H1 (cell line): ENCODE measurements around the gene COL2A1. TPM values are rescaled to one million over a fixed set of nuclear protein-coding genes. Genes with fewer than 3 reads are reported as not detected.

ENCODE experiments used
- CTCF ChIA-PET: fragments of 300-600 bp; sonication (Branson Sonifier 250); formaldehyde crosslinking; loops from one replicate; lab custom pipeline; 2021; ENCODE audit not compliant: partially characterized antibody; lab: Charles Lee
- POLR2A ChIA-PET: fragments of 300-600 bp; sonication (Branson Sonifier 250); formaldehyde crosslinking; loops from one replicate; lab custom pipeline; 2021; ENCODE audit warnings: inconsistent platforms; ENCODE audit not compliant: partially characterized antibody; lab: Charles Lee
- DNase-seq, 2 experiments: peaks; one replicate each; pipeline versions ENCODE4 v3.0.0 to v3.0.0-alpha.2; 2010 to 2022; ENCODE audit warnings: low spot score in 2 of 2, low read depth in 1 of 2, mixed read lengths in 1 of 2
- FAIRE-seq: peaks from 2 replicates; lab custom pipeline; 2011; peaks lifted over from hg19 to GRCh38; lab: Jason Lieb, UNC
- H2AFZ ChIP-seq: 2 replicates; pipeline ENCODE4 v1.8.1; 2012; ENCODE audit warnings: low read length, inconsistent platforms
- H2AK5ac ChIP-seq: 2 replicates; pipeline ENCODE4 v1.6.1; 2013; ENCODE audit warnings: low read depth, low read length
- H2BK120ac ChIP-seq: replicated peaks from 2 replicates; pipeline ENCODE3; 2013; ENCODE audit warnings: low read depth, low read length, inconsistent platforms
- H2BK12ac ChIP-seq: 2 replicates; pipeline ENCODE4 v1.6.1; 2013; ENCODE audit warnings: low read depth, low read length
- H2BK15ac ChIP-seq: 2 replicates; pipeline ENCODE4 v1.6.1; 2013; ENCODE audit warnings: low read length
- H2BK20ac ChIP-seq: 2 replicates; pipeline ENCODE4 v1.6.1; 2013; ENCODE audit warnings: low read length
- H2BK5ac ChIP-seq: 2 replicates; pipeline ENCODE4 v1.6.1; 2013; ENCODE audit warnings: low read depth, low read length
- H3K14ac ChIP-seq: 2 replicates; pipeline ENCODE4 v1.6.1; 2013; ENCODE audit warnings: inconsistent platforms; ENCODE audit not compliant: insufficient read length
- H3K18ac ChIP-seq: 2 replicates; pipeline ENCODE4 v1.6.1; 2013; ENCODE audit warnings: low read length; ENCODE audit errors: extremely low read depth
- H3K23ac ChIP-seq: 2 replicates; pipeline ENCODE4 v1.6.1; 2013; ENCODE audit warnings: inconsistent platforms; ENCODE audit not compliant: insufficient read length
- H3K23me2 ChIP-seq: 2 replicates; pipeline ENCODE4 v1.6.1; 2013; ENCODE audit warnings: low read depth, low read length
- H3K27ac ChIP-seq: 2 replicates; pipeline ENCODE4 v1.6.1; 2011; ENCODE audit warnings: low read depth, low read length, inconsistent platforms
- H3K27me3 ChIP-seq, 4 experiments: replicated peaks in 1 of 4; 1 replicate in 1 of 4; 2 replicates in 3 of 4; pipeline versions ENCODE4 v1.6.1 to v1.8.1; 2011 to 2013; ENCODE audit warnings: low read length in 3 of 4, mild to moderate bottlenecking in 3 of 4, inconsistent platforms in 2 of 4, mixed read lengths in 2 of 4, moderate library complexity in 1 of 4; ENCODE audit not compliant: control insufficient read depth in 3 of 4, insufficient read depth in 3 of 4; ENCODE audit errors: extremely low read depth in 1 of 4
- H3K36me3 ChIP-seq, 4 experiments: 2 replicates each; pipeline versions ENCODE4 v1.6.1 to v1.8.1; 2011 to 2013; ENCODE audit warnings: mild to moderate bottlenecking in 4 of 4, low read length in 3 of 4, moderate library complexity in 2 of 4, control low read depth in 1 of 4, inconsistent platforms in 1 of 4; ENCODE audit not compliant: insufficient read depth in 4 of 4, control insufficient read depth in 2 of 4
- H3K4ac ChIP-seq: replicated peaks from 2 replicates; pipeline ENCODE3; 2013; ENCODE audit warnings: low read length, low read depth, mixed read lengths, inconsistent platforms; ENCODE audit not compliant: insufficient read length
- H3K4me1 ChIP-seq, 4 experiments: replicated peaks in 1 of 4; 1 replicate in 1 of 4; 2 replicates in 3 of 4; pipeline versions ENCODE4 v1.6.1 to v1.8.1; 2011 to 2013; ENCODE audit warnings: low read length in 3 of 4, inconsistent platforms in 2 of 4, mixed read lengths in 1 of 4; ENCODE audit not compliant: insufficient read depth in 4 of 4, control insufficient read depth in 3 of 4
- H3K4me2 ChIP-seq, 2 experiments: 2 replicates each; pipeline versions ENCODE4 v1.6.1 to v1.8.1; 2011 to 2013; ENCODE audit warnings: low read depth in 2 of 2, low read length in 2 of 2, control low read depth in 1 of 2, inconsistent platforms in 1 of 2, mild to moderate bottlenecking in 1 of 2; ENCODE audit not compliant: insufficient read depth in 1 of 2
- H3K4me3 ChIP-seq, 4 experiments: fragments of 200-600, 300-600 bp in 1 of 4; sonication (generic), shearing (Covaris generic), sonication (Bioruptor Twin) in 1 of 4; 2 replicates each; pipeline versions ENCODE4 v1.5.1 to v1.8.1; 2011 to 2016; ENCODE audit warnings: low read length in 4 of 4, low read depth in 3 of 4, control low read depth in 2 of 4, inconsistent platforms in 2 of 4, mild to moderate bottlenecking in 2 of 4, mixed read lengths in 1 of 4, moderate library complexity in 1 of 4; ENCODE audit not compliant: insufficient read depth in 2 of 4; ENCODE audit errors: extremely low read depth in 1 of 4
- H3K56ac ChIP-seq: replicated peaks from 2 replicates; pipeline ENCODE3; 2013; ENCODE audit warnings: low read depth, mild to moderate bottlenecking, mixed read lengths, low read length, inconsistent platforms; ENCODE audit not compliant: insufficient read length
- H3K79me1 ChIP-seq: 2 replicates; pipeline ENCODE4 v1.6.1; 2013; ENCODE audit warnings: low read depth, low read length, control low read depth
- H3K79me2 ChIP-seq, 2 experiments: 2 replicates each; pipeline versions ENCODE4 v1.6.1 to v1.8.1; 2012 to 2013; ENCODE audit warnings: low read length in 2 of 2, mild to moderate bottlenecking in 2 of 2, inconsistent platforms in 1 of 2; ENCODE audit not compliant: insufficient read depth in 2 of 2, control insufficient read depth in 1 of 2
- H3K9ac ChIP-seq, 4 experiments: replicated peaks in 1 of 4; 1 replicate in 1 of 4; 2 replicates in 3 of 4; pipeline versions ENCODE4 v1.6.1 to v1.8.1; 2011 to 2013; ENCODE audit warnings: low read depth in 3 of 4, low read length in 3 of 4, control low read depth in 2 of 4, mild to moderate bottlenecking in 2 of 4, moderate library complexity in 2 of 4, inconsistent platforms in 1 of 4; ENCODE audit errors: extremely low read depth in 1 of 4
- H3K9me3 ChIP-seq, 2 experiments: 2 replicates each; pipeline versions ENCODE4 v1.6.1 to v1.8.1; 2012 to 2013; ENCODE audit warnings: mild to moderate bottlenecking in 2 of 2, moderate library complexity in 2 of 2, control low read depth in 1 of 2, inconsistent platforms in 1 of 2, low read depth in 1 of 2, low read length in 1 of 2, mixed read lengths in 1 of 2; ENCODE audit not compliant: insufficient read depth in 2 of 2
- H4K20me1 ChIP-seq, 2 experiments: replicated peaks in 1 of 2; 2 replicates each; pipeline versions ENCODE3 to v1.8.1; 2011 to 2013; ENCODE audit warnings: inconsistent platforms in 2 of 2, low read length in 2 of 2, mild to moderate bottlenecking in 1 of 2; ENCODE audit not compliant: insufficient read depth in 2 of 2, control insufficient read depth in 1 of 2
- H4K5ac ChIP-seq: 2 replicates; pipeline ENCODE4 v1.6.1; 2013; ENCODE audit warnings: low read length, low read depth, mixed read lengths, inconsistent platforms; ENCODE audit not compliant: insufficient read length
- H4K8ac ChIP-seq: 2 replicates; pipeline ENCODE4 v1.8.0; 2013; ENCODE audit warnings: mild to moderate bottlenecking, moderate library complexity, low read length, inconsistent platforms; ENCODE audit not compliant: insufficient read depth; ENCODE audit errors: extremely low read depth
- H4K91ac ChIP-seq: replicated peaks from 2 replicates; pipeline ENCODE3; 2013; ENCODE audit warnings: low read length, mixed read lengths, inconsistent platforms; ENCODE audit not compliant: insufficient read length
- BACH1 ChIP-seq: IDR thresholded peaks from 2 replicates; pipeline ENCODE4 v1.6.1; 2012; ENCODE audit warnings: low read length, improper control_type of control experiment
- BCL11A ChIP-seq, 2 experiments: IDR thresholded peaks; one replicate each; pipeline ENCODE4 v1.6.1; 2011; ENCODE audit warnings: low read depth in 2 of 2, low read length in 2 of 2, mild to moderate bottlenecking in 2 of 2
- CEBPB ChIP-seq: IDR thresholded peaks from 2 replicates; pipeline ENCODE4 v1.6.1; 2012; ENCODE audit warnings: low read depth, low read length
- GABPA ChIP-seq: IDR thresholded peaks from 2 replicates; pipeline ENCODE4 v1.6.1; 2011; ENCODE audit warnings: mild to moderate bottlenecking, low read length, moderate library complexity, borderline replicate concordance; ENCODE audit not compliant: insufficient read depth
- GTF2F1 ChIP-seq: IDR thresholded peaks from 2 replicates; pipeline ENCODE4 v1.6.1; 2012; ENCODE audit warnings: low read depth, low read length, improper control_type of control experiment, borderline replicate concordance
- JUND ChIP-seq: IDR thresholded peaks from 2 replicates; pipeline ENCODE4 v1.6.1; 2011; ENCODE audit warnings: mild to moderate bottlenecking, improper control_type of control experiment, low read length
- KDM1A ChIP-seq: fragments of 200-600, 300-600 bp; sonication (generic); IDR thresholded peaks from 2 replicates; pipeline ENCODE4 v1.7.1; 2016; ENCODE audit warnings: mild to moderate bottlenecking, low read length, borderline replicate concordance
- KDM4A ChIP-seq: IDR thresholded peaks from one replicate; pipeline ENCODE4 v1.7.1; 2012; ENCODE audit warnings: low read depth, mild to moderate bottlenecking, moderate library complexity, low read length, inconsistent platforms; ENCODE audit not compliant: severe bottlenecking
- MAFK ChIP-seq: IDR thresholded peaks from 2 replicates; pipeline ENCODE4 v1.6.1; 2012; ENCODE audit warnings: low read depth, mild to moderate bottlenecking, improper control_type of control experiment, low read length
- NANOG ChIP-seq: IDR thresholded peaks from 2 replicates; pipeline ENCODE4 v1.6.1; 2011; ENCODE audit warnings: low read length, low read depth, mild to moderate bottlenecking, inconsistent platforms; ENCODE audit not compliant: insufficient read depth, poor library complexity, severe bottlenecking
- POLR2AphosphoS5 ChIP-seq: IDR thresholded peaks from 2 replicates; pipeline ENCODE4 v1.6.1; 2011; ENCODE audit warnings: low read depth, low read length
- POU5F1 ChIP-seq: IDR thresholded peaks from 2 replicates; pipeline ENCODE4 v1.6.1; 2011; ENCODE audit warnings: low read depth, mild to moderate bottlenecking, low read length, moderate library complexity
- RFX5 ChIP-seq: IDR thresholded peaks from 2 replicates; pipeline ENCODE4 v1.6.1; 2011; ENCODE audit warnings: low read depth, low read length, improper control_type of control experiment, borderline replicate concordance
- TCF12 ChIP-seq: IDR thresholded peaks from 2 replicates; pipeline ENCODE4 v1.6.1; 2011; ENCODE audit warnings: low read depth, mild to moderate bottlenecking, low read length
- YY1 ChIP-seq: IDR thresholded peaks from 2 replicates; pipeline ENCODE4 v1.6.1; 2011; ENCODE audit warnings: low read depth, mild to moderate bottlenecking, low read length
- WGBS, 2 experiments: shearing (Covaris generic) in 1 of 2; methylation state at CpG; one replicate each; pipeline versions ENCODE4 v1.1.6 to v1.1.7; 2013 to 2015; ENCODE audit warnings: low lambda C conversion rate in 2 of 2, mixed read lengths in 2 of 2, inconsistent platforms in 1 of 2, low coverage in 1 of 2, missing lambda C conversion rate in 1 of 2; ENCODE audit not compliant: insufficient replicate concordance in 2 of 2, insufficient coverage in 1 of 2, insufficient read length in 1 of 2; ENCODE audit errors: extremely low coverage in 1 of 2, missing lambda C conversion rate in 1 of 2; 5-methylcytosine and 5-hydroxymethylcytosine counted together
- polyA plus RNA-seq, 7 experiments: library from polyadenylated mRNA; depleted of rRNA in 3 of 7; stranded (reverse) in 5 of 7; unstranded in 2 of 7; fragments of >200 nt in 5 of 7; fragments of 200-250 nt in 2 of 7; gene quantifications; 1 replicate in 5 of 7; 2 replicates in 1 of 7; 4 replicates in 1 of 7; pipeline versions ENCODE4 v1.2.1 to v1.2.3, GENCODE V29; 2011 to 2013; ENCODE audit warnings: missing spikeins in 2 of 7, mixed read lengths in 2 of 7
- total RNA-seq: library from RNA; stranded (reverse); fragmentation: NEBNext Ultra II Directional; extraction: Animal tissue kit (Norgen Biotek cat#: 25700); gene quantifications from 2 replicates; pipeline ENCODE4 v1.2.1, GENCODE V29; 2021

The COL2A1 gene
- total and polyA plus RNA-seq, 2 of the 8 experiments (the other 6 are each of a cell fraction or from before 2014, with no cell fraction given) = 4.2 to 14.6 TPM

GRCh38 chr12:48019639-48020265 lies 15.5 kb upstream of the COL2A1 start:
- no peak for DNase-seq
- ChIA-PET POLR2A (no interaction called here), CTCF (no interaction called here)
- TF ChIP-seq YY1 (no peak), POU5F1 (no peak), KDM4A (no peak), RFX5 (no peak), TCF12 (no peak), POLR2AphosphoS5 (no peak), CEBPB (no peak), MAFK (no peak), BACH1 (no peak), BCL11A (IDR thresholded peaks at IDR 0.05; ENCODE audit: low read depth in 2 of 2, low read length in 2 of 2) (no peak), JUND (no peak), GTF2F1 (no peak), GABPA (no peak), NANOG (no peak), KDM1A (no peak)

More at GRCh38 chr12:48019639-48020265, 15.5 kb upstream of the COL2A1 start:
- H3K18ac ChIP-seq = no peak overlapping the region
- H3K9ac ChIP-seq = no peak overlapping the region
- H4K5ac ChIP-seq = no peak overlapping the region
- H3K4me3 ChIP-seq = no peak overlapping the region
- no peak for FAIRE-seq
- H4K8ac ChIP-seq = no peak overlapping the region
- H2AFZ ChIP-seq = no peak overlapping the region
- H2BK20ac ChIP-seq = no peak overlapping the region
- no peak overlapping the region for H3K4me2 ChIP-seq
- peaks cover 9 to 14% of the 10 kb centered on the region in 2 experiments for H4K20me1 ChIP-seq
- peaks cover 86 to 98% (median 97%) of the 10 kb centered on the region in 4 experiments for H3K27me3 ChIP-seq
- H3K36me3 ChIP-seq = no peaks in the 10 kb centered on the region
- WGBS, 2 experiments = 79% methylated on average over 3 of the region's 3 CpGs; no CpG with 5 or more reads in 1 of the 2 experiments
- H2BK15ac ChIP-seq = no peak overlapping the region
- no peaks in the 10 kb centered on the region for H3K79me2 ChIP-seq
- H3K4ac ChIP-seq = no peak overlapping the region
- H3K9me3 ChIP-seq = no peaks in the 10 kb centered on the region
- no peak overlapping the region for H3K27ac ChIP-seq
- no peak overlapping the region for H3K56ac ChIP-seq
- no peak overlapping the region for H2BK12ac ChIP-seq
- no peak overlapping the region for H3K14ac ChIP-seq
- no peaks in the 10 kb centered on the region for H3K23me2 ChIP-seq
- no peak overlapping the region for H2BK120ac ChIP-seq
- H3K79me1 ChIP-seq = no peaks in the 10 kb centered on the region
- no peak overlapping the region for H2AK5ac ChIP-seq
- H4K91ac ChIP-seq = no peak overlapping the region
- H3K23ac ChIP-seq = no peak overlapping the region
- H2BK5ac ChIP-seq = no peak overlapping the region
- peaks cover 6 to 9% (median 7%) of the 10 kb centered on the region in 4 experiments for H3K4me1 ChIP-seq
